Measurements from ENCODE around the gene IGFALS.

Gene IGFALS

DNA sequence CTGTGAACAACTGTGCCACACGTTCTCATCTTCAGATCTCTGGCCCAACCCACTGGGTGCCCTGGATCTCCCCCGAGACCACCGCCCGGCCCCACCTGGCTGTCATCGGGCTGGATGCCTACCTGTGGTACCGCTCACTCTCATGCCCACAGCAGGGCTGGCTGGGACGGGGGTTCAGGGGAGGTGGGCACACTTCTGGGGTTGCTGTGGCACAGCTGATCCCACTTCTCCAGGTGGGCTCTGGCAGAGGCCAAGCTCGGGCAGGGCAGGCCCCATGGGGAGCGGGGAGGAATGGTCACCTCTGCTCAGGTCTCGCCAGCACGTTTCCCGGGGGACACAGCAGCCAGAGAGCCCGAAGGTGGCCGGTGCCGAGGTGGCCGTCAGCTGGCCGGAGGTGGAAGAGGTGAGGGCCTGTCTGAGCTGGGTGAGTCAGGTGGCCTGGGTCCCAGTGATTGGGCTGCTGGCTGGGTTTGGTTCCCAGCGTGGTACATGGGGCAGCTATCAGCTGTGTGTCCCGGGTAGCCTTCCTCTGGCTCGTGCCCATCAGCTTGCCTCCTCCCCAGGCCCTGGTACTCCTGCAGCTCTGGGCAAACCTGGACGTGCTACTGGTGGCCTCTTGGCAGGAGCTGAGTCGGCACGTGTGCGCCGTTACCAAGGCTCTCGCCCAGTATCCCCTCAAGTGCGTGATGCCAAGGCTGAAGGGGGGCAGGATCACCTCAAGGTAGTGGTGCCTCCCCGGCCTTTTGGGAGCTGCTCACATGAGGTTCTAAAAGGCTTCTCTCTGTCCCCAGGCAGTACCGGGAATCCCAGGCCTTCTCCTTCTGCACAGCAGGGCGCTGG is 18.3 kb downstream of the IGFALS start:
- no peak for DNase-seq

DNA sequence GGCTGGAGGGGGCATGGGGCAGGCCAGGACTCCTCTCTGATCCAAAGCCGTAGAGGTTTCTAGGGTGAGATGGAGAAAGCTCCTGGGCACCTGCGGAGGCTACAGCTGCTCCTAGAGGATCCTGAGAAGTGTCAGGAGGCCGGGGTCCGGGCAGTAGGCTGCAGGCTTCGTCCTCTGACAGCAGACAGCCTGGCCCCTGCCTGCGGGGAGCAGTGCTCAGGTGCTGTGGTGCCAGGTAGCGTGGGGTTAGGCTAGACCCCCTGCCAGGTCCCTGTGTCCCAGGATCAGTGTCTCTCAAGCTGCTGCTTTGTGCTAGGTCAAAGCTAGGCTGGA is 19.1 kb downstream of the IGFALS start:
- DNase-seq = no peak

DNA sequence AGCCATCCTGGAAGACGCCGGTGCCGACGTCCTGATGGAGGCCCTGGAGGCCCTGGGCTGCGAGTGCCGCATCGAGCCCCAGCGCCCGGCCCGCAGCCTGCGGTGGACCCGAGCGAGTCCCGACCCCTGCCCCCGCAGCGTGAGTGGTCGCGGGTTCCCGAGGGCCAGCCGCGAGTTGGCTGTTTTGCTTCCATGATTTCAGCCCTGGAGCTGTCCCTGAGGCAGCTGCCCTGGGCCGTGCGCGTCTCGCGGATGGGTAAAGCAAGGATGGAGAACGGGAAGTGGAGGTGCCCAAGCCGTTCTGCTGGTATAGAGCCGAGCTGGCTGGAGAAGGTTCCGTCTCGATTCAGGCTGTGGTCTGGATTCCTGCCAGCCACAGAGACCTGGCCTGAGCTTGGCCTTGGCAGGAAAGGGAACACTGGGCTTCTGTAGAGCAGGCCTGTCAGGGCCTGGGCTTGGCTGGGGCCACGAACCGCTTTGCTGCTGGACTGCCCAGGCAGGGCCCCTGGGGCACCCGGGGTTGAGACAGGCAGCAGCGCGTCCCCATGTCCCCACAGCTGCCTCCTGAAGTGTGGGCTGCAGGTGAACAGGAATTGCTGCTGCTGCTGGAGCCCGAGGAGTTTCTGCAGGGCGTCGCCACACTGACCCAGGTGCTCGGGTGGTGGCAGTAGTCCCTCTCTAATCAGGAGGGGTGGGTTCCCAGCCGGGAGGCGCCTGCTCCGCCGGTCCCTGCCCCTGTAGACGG is 19.6 kb downstream of the IGFALS start:
- DNase-seq = no peak

DNA sequence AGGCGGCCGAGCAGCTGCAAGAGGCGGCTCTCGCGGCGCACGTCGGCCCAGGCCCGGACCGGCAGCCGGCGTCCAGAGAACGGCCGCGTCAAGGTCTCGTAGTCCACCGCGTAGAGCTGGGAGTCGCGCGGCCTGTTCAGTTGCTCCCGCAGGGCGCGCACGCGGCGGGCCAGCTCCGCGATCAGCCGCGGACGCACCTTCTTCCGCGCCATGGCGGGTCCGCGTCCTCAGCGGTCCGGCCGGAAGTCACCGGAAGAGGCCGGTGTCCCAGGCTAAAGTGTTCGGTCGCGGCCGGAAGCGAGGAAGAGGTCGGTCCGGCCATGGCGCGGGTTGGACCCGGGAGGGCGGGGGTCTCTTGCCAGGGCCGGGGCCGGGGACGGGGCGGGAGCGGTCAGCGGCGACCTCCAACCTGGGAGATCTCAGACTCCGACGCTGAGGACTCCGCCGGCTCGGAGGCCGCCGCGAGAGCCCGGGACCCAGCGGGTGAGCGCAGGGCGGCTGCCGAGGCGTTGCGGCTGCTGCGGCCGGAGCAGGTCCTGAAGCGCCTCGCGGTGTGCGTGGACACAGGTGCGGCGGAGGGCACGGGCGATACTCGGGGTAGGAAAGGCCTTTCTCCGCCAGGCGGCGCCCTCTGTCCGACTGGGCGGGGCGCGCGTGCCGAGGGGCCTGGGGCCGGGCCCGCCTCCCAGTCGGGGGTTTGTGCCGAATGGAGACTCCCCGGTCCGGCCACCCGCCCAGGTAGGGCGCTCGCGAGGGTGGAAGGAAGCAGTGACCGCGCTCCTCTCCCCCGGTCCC is 20.4 kb downstream of the IGFALS start, which contains the start of gene MRPS34:
MRPS34 (minus strand) TSS at position 227 of the 795 bp plus-strand sequence; CDS start at position 212, 15 bp downstream.
- peak; percentile 78 for DNase-seq

DNA sequence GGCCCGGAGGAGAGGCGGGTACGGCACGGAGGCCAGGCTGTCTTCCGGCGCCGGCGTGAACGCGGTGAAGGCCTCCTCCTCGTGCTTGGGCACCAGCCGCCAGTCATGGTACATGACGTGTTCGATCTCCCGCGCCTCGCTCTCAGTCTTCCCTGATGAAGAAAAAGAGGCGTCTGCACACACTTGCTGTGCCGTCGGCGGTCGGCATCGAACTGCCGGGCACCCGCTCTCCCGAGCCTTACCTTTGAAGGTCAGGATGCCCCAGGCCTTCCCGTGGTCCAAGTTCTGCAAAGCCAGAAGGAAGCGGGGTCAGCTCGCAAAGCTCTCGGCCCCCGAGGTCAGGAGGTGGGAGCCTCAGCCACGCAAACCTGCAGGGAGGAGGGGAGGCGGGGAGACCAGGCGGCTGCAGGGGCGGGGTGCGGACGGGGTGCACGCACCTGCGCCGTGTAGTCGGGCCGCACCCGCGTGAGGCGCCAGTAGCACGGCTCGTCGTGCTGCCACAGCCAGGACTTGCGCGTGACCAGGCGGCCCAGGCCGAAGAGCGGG is 21.1 kb downstream of the IGFALS start, which contains the start of gene EME2:
EME2 (plus strand) TSS at position 449 of the 546 bp plus-strand sequence. CDS start 418 bp downstream, outside the sequence.
- no peak for DNase-seq

DNA sequence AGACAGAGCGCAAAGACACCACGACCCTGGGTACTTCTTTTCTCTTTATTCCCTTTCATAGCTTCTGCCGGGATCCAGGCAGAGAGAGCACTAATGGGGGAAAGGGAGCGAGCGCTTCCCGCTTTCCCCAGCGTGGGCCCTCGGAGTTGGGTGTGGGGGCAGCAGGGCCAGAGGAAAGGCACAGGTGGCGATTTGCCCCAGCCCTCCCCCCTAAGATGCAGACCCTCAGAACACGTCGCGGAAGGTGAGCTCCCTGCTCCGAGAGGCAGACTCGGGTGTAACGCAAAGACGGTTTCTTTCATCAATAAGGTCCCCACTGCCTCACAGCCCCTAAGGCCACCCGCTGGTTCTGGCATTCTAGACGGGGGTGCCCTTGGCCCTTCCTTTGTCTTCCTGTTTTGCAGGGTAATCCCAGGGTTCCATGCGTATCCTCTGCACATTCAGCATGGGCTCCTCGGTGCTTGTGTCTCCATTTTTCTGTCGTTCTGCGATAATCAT is 21.6 kb downstream of the IGFALS start:
- no peak for DNase-seq

DNA sequence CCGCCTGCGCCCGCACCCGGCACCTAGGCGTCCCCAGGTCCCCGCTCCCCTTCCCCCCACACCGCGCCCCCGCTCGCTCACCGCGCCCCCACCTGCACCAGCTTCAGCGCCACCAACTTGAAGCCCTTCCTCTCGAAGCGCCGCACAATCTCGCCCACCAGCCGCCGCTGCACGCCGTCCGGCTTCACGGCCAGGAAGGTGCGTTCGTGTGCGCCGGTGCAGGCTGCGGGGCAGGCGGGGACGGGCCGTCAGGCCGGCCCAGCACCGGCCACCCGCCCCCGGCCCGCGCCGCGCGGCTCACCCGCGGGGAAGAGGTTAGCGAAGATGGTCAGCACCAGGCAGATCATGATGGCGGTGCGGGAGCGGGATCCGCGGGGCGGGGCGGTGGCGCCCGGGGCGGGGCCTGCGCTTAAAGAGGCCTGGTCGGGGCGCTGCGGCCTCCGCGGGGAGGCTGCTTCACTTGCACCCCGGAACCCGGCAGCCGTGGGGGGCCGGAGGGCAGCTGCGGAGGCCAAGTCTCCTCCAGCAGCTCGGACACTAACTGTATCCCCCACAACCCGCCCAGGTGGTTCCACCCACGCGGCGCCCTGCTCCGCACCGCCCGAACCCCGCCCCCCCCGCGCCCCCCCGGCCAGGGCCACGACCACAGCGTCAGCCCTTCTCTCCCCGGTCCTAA is 22.2 kb downstream of the IGFALS start, which contains the start of gene NME3:
NME3 (minus strand) TSS at position 356 of the 676 bp plus-strand sequence; CDS start at position 347, 9 bp downstream.
- peak; percentile 30 for DNase-seq

DNA sequence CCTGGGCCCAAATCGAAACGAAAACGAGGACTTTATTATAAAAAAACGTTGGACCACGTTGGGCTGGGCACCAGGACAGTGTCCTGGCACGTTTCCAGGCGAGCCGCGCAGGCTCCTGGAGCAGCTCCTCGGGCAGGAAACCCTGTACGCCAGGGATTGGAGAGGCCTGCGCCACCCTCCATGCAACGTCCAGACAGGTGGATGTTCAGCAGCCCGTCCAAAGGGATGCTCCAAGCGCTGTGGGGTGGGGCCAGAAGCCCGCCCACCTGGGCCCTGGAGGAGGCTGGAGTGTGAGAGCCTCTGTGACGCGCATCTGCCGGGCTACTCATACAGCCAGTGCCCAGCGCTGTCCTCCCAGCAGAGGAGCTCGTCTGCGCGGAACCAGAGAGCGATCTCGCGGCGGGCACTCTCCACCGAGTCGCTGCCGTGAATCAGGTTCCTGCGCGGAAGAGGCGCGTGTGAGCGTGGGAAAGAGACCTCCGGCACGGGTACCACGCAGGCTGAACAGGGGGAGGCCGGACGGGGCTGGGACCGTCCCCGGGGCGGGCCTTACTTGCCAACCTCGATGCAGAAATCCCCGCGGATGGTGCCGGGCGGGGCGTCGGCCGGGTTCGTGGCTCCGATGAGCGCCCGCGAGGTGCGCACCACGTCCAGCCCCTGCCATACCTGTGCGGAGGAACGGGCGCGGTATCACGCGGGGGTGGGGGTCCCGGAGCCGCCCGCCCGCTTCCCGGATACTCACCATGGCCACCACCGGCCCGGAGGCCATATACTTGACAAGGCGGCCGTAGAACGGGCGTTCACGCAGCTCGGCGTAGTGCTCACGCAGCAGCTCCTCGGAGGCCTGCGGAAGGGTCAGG is 22.9 kb downstream of the IGFALS start:
- peak; percentile 75 for DNase-seq

DNA sequence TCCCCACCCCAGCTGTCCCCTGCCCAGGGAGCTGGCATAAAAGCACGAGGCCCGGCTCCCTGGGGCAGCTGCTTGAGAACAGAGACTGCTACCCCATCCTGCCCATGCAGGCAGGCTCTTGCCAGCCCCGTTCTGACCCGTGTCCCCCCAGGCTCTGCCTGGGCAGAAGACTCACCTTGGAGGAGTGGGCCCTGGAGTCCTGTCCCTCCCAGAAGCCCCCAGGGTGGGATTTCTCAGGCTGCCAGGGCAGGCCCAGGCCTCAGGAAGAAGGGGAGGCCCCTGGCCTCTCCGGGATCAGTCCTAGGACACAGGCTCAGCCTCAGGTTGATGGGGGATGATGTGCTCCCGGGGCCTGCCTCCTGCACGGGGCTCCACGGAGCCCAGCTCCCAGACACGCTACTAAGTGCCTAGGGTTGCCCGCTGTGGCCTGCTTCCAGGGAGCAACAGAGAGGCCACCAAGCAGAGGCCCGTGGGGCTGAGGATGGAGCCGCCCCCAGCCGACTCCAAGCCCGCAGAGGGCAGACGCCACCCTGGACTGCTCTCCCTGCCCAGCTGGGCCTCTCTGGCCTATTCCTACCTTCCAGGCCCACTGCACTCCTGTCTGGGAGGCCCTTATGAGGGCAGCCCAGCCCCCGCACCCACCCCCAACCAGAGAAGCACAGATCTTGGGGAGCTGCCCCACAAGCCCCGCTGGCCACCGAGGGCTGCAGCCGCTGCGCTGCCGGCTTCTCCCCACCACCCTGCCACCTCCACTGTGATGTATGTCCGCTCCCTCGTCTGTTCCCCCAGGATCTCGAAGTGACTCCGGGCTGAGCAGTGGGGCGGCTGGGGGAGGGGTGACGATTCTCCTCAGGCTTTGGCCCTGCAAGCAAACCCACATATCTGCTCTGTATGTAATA is 23.9 kb downstream of the IGFALS start:
- DNase-seq = no peak

DNA sequence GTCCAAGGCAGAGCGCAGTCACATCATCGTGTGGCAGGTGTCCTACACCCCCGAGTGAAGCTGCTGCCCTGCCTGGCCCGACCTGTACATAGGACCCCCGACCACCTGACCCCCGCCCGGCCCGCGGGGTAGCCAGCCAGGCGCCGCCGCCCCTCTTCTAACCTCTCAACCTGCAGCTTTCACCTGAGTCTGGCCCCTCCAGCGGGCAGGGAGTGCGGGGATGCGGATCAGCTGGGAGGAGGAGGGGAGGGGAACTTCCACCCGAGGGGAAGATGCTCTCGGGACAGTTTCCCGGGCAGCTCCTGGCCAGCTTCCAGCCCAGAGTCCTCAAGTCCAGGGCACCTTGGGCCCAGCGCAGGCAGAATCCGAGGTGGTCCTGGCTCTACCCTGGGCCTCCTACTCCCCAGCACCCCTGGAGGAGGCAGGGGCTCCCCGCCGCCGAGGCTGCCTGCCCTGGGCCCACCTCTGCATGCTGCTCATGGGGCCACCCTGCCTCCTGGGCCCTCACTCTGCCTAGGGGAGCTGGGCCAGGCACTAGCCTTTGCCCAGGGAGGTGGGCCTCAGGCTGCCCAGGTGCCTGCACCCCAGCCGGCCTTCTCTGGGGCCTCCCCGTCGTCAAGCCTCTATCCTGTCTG is 24.6 kb downstream of the IGFALS start:
- no peak for DNase-seq

DNA sequence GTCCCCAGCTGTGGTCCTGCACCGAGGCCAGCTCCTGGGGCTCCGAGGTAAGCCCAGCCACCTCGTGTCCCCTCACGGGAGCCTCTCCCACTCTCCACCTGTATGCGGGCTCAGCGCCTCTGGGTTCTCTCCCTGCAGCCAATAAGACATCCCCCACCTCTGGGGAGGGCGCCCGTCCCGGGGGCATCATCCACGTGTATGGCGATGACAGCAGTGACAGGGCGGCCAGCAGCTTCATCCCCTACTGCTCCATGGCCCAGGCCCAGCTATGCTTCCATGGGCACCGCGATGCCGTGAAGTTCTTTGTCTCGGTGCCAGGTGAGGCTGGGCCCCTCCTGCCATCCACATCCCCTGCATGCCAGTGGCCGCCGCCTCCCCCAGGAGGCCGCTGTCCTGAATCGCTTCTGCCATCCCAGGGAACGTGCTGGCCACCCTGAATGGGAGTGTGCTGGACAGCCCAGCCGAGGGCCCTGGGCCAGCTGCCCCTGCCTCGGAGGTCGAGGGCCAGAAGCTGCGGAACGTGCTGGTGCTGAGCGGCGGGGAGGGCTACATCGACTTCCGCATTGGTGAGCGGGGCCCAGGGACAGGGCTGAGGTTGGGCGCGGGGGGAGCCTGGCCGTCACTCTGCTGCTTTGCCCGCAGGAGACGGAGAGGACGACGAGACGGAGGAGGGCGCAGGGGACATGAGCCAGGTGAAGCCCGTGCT is 25.3 kb downstream of the IGFALS start:
- no peak for DNase-seq

DNA sequence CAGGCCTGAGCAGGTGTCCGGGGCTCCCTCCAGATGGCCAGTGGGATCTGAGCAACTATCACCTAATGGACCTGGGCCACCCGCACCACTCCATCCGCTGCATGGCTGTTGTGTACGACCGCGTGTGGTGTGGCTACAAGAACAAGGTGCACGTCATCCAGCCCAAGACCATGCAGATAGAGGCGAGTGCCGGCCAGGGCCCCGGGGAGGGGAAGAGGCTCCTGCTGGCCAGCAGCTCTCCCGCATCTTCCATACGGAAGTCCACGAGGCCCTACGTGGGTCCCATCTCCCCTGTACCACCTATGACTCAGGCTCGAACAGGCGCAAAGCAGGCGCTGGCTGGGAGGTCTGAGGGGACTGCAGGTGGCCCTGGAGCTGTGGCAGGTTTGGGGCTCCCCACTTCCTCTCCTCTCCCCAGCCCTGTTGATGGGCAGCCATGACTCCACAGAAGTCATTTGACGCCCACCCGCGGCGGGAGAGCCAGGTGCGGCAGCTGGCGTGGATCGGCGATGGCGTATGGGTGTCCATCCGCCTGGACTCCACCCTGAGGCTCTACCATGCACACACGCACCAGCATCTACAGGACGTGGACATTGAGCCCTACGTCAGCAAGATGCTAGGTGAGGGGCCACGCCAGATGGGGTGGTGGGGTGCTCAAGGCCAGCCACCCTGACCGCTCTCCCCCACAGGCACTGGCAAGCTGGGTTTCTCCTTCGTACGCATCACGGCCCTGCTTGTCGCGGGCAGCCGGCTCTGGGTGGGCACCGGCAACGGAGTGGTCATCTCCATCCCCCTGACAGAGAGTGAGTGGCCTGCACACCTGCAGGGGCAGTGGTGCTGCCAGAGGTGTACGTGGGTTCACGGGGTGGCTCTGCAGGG is 26.1 kb downstream of the IGFALS start:
- DNase-seq = no peak

DNA sequence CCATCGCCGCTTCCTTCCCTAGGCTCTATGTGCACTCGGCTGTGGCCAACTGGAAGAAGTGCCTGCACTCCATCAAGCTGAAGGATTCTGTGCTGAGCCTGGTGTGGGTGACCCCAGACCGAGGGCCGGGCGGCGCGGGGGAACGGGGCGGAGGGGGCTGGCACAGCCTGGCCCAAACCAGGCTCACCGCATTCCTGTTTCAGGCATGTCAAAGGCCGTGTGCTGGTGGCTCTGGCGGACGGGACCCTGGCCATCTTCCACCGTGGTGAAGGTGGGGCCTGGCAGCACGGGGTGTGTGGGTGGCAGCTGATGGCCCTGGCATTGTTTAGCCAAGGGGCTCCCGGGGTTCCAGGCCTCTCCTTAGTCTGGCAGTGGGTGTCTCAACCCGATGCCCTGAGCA is 26.8 kb downstream of the IGFALS start:
- DNase-seq = no peak

DNA sequence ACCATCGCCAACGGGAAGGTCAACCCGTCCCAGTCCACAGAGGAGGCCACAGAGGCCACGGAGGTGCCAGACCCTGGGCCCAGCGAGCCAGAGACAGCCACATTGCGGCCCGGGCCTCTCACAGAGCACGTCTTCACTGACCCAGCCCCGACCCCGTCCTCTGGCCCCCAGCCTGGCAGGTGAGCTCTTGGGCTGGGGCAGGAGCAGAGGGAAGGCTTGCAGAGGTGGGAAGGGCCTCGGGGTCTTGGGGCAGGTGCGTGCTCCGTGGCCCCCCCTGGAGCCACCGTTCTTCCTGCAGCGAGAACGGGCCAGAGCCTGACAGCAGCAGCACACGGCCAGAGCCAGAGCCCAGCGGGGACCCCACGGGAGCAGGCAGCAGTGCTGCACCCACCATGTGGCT is 27.3 kb downstream of the IGFALS start:
- DNase-seq = no peak

DNA sequence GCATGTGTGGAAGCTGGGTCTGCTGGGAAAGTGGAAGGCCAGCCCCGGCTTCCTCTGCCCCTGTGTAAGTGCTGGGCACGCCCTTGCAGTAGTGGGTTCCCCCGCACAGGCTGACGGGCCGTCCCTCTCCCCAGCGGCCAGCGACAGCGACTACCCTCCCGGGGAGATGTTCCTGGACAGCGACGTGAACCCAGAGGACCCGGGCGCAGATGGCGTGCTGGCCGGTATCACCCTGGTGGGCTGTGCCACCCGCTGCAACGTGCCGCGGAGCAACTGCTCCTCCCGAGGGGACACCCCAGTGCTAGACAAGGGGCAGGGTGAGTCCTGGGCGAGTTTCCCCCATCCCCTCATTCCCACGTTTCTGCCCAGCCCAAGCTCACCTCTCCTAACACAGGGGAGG is 27.7 kb downstream of the IGFALS start:
- DNase-seq = no peak

DNA sequence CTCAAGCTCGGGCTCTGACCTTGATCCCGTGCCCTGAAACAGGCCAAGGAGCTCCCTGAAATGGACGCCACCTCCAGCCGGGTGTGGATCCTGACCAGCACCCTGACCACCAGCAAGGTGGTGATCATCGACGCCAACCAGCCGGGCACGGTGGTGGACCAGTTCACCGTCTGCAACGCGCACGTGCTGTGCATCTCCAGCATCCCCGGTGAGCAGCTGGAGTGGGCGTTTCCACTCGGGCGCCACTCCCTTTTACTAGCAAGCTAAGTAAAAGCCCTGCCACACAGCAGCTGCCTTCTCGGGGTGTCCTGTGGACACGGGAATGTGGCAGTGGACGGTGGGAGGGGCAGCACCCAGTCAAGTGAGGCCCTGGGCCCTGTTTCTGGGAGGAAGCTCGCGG is 28.5 kb downstream of the IGFALS start:
- no peak for DNase-seq

Data from COR-L47 (cell line).